Hindlimb muscle (tissue), 1 donor: ENCODE data around the gene BRAT1. TPM values are rescaled to one million over a fixed set of nuclear protein-coding genes. Genes with fewer than 3 reads are reported as not detected.
A peak's percentile ranks its signal among the peaks of the same experiment; 100 is the strongest.

Experiments used
- DNase-seq: peaks from one replicate; pipeline ENCODE4 v3.0.0-alpha.2; 2013
- polyA plus RNA-seq: library from polyadenylated mRNA; unstranded; fragments of 120-200 nt; gene quantifications from one replicate; pipeline ENCODE4 v1.2.1, GENCODE V29; 2013; ENCODE audit not compliant: insufficient read length

BRAT1 gene
- polyA plus RNA-seq, 1 donor: 25.9 TPM

DNA sequence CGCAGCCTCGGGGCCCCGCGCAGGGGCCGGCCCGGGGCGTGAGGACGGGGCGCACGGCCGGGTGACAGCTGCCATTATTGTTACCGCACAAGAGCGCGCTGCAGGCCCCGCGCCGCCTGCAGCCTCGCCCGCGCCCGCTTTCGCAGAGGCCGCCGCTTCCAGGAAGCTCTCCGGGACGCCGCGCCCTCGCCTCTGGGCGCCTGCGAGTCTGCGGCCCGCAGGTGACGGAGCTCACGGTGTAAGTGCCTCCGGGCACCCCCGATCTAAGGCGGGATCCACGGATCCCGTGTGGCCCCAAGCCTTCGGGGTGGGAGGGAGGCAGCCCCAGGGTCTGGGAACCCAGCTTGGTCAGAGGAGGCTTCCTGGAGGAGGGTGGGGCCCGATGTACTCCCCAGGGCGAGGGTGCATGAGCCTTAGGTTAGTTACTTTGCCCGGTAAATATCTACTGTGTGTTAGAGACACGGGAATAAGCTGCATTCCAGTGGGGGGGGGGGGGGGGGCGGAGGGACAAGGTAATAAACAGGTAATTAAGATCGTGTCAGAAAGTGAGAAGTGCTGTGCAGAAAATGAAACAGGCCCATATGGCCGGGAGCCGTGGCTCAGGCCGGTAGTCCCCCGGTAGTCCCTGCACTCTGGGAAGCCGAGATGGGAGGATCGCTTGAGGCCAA, 4.1 kb upstream of the BRAT1 start:
- DNase-seq: no peak

DNA sequence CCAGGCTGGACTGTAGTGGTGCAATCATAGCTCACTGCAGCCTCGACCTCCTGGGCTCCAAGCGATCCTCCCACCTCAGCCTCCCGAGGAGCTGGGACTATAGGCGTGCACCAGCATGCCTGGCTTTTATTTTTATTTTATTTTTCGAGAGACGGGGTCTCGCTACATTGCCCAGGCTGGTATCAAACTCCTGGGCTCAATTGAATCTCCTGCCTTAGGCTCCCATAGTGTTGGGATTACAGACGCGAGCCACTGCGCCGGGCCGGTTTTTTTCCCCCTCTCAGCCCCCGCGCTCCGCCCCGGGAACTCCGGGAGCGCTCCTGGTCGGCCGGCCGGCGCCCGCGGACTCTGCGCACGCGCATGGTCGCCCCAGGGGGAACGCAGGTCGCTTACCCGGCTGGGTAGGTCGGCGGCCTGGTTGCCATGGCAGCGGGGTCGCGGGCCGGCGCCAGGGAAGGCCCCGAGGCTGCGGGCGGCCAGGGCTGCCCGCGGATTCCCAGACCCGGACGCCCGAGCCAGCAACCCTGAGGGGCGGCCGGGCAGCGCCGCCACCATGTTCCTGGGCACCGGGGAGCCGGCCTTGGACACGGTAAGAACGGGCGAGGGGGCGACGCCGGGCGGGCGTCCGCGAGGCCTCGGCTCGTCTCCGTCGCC, 3.4 kb upstream of the BRAT1 start, which contains the start of gene IQCE:
TSS of gene IQCE (plus strand) at position 351 of the 654 bp plus-strand sequence. CDS start at position 554, 203 bp downstream.
- DNase-seq: peak; percentile 90

DNA sequence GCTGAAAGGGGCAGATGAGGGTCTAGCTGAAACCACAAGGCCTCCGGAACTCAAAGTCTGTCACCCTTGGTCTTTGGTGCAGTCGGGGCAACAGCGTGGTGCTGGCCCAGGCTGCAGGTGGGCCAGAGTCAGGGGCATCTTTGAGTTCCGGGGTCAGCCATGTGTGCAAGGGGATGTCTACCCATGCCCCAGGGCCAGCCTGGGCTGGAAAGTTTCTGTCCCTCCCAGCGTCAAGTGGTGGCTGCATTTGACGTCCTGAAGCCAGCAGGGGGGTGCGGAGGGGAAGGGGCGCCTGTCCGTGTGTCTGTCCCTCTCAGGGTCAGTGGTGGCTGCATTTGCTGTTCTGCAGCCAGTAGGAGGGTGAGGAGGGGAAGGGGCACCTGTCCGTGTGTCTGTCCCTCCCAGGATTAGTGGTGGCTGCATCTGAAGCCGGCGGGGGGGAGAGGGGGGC, 638 bp downstream of the BRAT1 start:
- DNase-seq: no peak

DNA sequence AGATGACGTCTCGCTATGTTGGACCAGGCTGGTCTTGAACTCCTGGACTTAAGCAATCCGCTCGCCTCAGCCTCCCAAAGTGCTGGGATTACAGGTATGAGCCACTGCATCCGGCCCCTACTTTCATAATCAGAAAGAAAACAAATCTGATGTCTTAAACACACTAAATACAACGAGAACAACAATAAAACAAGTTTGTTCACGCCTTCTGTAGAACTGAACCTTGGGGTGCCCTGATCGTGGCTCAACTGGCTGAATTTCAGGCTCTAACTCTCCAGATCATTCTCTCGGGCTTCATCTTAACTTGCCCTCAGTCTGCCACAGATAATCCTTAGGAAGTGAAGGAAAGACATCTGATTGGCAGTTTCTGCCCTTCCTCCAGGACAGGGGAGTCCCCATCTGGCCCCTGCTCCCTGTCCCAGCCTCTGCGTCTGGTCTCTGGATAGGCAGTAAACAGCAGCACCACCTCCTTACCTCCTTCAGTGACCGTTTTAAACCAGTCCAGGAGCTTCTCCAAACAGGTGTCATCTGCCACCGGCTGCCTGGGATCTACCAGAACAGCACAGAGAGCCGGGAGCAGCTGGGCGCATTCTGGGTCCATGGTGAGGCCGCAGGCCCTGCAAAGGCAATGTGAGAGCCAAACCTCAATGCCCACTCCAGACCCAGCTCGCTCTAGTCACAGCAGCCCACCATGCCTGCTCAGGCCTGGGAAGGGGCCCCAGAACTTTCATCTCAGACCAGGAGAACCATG, 1.3 kb downstream of the BRAT1 start:
- no peak for DNase-seq

DNA sequence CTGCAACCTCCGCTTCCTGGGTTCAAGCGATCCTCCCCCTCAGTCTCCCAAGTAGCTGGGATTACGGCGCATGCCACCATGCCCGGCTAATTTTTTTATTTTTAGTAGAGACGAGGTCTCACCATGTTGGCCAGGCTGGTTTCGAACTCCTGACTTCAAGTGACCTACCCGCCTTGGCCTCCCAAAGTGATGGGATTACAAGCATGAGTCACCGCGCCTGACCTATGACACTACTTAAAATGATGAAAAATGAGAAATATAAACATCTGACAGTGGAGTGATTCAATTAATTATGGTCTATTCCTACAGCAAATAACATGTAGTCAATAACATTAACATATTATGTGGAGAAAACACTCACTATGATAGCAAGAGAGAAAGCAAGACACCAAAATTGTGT, 2.2 kb downstream of the BRAT1 start:
- no peak for DNase-seq

DNA sequence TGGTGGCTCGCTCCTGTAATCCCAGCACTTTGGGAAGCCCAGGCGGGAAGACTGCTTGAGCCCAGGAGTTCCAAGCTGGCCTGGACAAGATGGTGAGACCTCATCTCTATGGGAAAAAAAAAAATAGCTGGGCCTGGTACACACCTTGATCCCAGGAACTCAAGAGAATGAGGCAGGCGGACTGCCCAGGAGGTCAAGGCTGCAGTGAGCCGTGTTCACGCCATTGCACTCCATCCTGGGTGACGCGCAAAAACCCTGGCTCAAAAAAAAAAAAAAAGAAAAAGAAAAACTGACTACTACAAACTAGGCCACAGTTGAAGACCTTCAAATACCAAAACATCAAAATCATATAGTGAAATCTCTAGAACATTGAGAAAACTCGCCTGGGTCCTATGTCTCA, 3.9 kb downstream of the BRAT1 start:
- DNase-seq: no peak

DNA sequence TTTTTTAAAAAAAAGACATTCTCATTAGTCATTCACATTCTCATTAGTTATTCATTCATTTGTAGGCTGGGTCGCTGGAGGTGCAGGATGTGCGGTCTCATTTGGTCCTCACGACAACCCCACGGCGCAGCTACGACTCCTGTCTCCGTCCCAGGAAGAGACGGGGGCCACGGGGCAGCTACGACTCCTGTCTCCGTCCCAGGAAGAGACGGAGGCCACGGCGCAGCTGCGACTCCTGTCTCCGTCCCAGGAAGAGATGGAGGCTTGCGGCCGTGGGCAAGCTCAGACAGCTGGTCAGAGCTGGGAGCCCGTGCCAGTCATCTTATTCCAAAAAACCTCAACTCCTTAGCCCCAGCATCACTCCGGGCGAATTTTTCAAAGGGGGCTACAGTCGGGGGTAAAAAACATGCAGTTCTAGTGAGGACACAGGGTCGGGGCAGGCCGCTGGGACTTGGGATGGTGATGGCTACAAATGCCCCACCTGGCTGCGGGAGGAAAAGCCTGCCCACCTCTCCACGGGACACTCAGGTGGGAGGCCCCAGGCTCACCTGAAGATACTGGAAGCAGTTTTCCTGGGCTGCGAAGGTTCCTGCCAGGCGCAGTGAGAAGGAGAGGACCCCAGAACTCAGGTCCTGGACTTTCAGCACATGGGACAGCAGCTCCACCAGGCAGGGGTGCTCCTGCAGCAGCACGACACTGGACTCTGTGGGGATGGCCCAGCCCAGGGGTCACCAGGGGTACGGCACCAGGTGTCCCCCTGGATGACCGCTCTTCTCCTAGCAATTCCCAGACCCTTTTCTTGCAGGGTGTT, 8.3 kb downstream of the BRAT1 start:
- no peak for DNase-seq

DNA sequence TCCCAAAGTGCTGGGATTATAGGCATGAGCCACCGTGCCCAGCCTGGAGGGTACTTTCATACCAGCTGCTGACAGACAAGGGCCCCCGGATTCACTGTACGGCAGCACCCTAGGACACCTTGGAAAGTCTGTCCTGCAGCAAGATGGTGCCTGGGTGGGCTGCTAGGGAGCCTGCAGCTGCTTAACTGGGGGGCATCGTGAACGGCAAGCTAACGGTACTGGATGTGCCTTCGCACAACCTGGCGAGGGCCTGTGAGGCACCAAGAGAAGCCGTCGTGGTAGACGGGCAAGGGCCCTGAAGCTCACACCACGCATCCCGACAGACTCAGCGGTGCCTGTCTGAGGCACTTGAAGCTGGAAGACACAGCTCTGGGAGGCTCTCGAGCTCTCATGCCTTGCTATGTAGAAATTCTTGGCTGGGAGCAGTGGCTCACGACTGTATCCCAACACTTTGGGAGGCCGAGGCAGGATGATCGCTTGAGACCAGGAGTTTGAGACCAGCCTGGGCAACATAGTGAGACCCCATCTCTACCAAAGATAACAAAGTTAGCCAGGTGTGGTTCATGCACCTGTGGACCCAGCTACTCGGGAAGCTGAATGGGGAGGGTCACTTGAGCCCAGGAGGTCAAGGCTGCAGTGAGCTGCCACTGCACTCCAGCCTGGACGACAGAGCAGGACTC, 9.4 kb downstream of the BRAT1 start:
- no peak for DNase-seq

DNA sequence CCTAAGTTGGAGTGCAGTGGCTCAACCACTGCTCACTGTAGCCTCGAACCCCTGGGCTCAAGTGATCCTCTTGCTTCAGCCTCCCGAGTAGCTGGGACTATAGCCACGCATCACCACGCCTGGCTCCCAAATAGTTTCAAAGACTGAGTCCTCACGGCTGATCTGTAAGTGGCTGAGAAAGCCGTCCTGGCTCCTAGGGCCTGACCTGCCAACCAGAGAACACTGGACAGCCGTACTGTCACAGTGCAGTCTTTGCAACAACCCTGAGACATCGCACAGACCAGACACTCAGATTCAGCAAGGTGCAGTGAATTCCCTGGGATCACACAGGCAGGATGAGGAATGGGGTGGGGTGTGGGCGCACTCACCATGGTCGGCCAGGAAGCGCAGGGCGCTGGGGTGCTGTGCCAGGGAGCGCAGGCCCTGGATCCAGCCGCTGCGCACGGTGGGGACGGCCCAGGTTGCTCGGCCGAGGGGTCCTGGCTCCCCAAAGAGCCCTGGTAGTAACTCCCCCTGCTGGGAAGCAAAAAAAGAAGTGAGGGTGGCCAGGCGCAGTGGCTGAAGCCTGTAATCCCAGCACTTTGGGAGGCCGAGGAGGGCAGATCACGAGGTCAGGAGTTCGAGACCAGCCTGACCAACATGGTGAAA, 10.7 kb downstream of the BRAT1 start:
- DNase-seq: no peak

DNA sequence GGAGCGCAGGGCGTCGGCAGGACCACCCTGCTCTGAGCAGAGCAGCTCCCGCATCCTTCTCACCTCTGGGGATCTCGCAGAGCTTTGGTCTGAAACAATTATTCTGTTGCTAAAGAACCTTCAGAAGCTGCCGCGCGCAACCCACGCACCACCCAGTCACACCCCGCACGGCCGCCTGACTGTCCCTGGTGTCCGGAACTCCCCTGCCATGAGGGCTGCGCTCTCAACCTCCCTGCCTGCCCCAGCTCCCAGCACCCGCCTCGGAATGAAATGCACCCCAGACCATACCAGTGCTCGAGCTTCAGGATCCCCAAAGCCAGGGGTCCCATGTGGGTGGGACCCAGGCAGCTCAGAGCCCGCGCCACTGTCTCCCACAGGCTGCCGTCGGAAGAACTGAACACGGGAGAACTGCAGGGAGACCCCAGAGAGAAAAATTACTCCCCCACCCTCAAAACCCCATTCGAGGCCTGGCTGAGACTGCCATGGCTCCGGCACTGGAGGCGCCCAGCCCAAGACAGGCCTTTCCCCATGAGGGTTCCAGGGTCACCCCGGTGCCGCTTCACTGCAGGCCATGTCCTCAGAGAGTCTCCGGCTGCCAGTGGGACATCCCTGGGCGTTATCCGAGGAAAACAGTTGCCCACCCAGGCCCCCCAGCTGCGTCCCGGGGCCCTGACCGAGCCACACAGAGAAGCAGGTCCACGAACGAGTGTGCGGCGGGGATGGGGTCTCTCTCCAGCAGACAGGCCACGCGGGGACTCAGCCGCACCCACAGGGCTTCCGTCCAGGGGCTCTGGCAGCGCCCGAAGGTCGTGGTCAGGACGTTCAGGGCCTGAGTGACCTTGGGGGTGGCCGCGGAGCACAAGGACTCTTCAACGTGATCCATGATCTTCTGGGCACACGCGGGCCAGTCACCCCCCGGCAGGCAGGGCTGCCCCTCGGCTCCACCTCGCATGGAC, 12.1 kb downstream of the BRAT1 start:
- no peak for DNase-seq

DNA sequence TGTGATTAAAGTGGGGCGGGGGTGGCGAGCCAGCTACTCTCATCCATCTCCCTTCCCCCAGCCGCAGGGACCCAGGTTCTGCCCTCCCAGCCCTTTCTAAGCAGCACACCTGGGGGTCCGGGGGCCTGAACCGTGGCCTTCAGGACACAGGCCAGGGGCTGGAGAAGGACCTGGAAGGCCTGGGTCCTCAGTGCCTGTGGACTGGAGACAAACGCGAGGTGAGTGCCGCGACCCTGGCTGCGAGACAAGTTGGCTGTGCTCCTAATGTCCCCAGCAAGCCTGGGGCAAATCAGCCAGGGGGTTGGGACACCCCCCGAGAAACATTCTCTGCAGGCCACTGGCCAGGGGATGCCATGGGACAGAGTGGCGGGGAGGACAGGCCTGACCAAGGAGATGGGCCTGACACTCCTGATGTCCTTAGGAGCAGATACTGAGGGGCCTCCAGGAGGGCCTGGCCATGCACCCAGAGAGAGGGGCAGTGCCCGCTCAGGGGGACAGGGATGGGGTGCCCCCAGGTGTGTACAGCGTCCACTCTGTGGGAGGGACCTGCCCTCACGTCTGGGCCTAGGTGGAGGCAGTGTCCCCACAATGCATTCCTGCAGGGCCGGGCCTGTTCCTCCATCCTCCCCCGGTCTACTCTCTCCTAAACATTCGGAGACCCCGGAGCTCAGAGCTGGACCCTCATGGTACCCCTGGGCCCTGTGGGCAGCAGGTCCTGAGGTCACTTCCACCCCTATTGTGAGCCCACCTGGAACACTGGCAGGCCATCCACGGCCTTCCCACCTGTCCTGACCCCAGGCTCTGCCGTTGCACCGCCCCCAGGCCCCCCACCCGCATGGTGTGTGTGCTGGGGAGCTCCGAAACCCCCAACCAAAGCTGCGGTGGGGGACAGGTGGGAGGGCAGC, 13.1 kb downstream of the BRAT1 start:
- no peak for DNase-seq

DNA sequence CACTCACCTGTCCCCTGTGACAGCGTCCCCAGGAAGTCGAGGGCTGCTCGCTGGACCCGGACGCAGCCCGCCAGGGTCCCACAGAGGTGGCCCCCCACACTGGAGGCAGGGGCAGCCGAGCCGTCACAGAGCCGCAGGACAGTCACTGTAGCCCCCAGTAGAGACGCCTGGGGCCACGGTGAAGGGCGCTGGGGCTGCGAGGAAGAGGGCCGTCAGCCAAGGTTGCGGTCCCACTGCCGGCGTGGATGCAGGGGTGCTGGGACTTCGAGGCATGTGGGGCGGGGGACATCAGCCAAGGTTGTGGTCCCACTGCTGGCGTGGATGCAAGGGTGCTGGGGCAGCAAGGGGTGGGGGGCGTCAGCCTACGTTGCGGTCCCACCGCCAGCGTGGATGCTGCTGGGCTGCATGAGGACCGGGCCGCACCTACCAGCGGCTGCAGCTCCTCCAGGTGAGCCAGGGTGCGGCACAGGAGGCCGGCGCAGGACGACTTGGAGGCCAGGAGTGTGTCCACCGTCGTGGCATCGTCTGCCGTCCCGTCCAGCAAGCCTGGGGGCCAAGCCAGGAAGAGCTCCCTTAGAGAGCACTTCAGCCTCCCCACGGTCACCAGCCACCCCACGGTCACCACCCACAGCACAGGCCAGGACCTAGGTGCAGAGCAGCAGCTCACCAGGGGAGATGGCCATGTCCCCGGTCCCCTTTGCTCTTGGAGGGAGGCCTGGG, 13.9 kb downstream of the BRAT1 start:
- no peak for DNase-seq

DNA sequence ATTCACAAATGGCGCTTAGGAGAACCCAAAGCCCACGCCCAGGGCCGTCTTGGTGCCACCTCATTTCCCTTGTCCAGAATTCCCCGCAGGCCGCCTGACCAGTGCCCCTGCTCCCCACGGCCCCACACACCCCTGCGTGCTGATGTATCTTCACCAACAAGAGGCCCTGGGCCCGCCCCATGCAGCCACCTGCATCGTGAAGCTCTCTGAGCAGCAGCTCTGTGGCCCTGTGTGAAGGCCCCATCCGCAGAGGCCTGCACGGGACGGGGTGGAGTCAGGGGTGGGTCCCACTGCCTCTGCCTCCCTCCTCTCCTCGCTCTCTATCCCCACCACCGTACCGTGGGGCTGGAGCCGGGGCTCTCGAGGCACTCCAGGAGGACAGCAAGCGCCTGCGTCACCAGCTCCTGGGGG, 14.7 kb downstream of the BRAT1 start:
- DNase-seq: no peak

DNA sequence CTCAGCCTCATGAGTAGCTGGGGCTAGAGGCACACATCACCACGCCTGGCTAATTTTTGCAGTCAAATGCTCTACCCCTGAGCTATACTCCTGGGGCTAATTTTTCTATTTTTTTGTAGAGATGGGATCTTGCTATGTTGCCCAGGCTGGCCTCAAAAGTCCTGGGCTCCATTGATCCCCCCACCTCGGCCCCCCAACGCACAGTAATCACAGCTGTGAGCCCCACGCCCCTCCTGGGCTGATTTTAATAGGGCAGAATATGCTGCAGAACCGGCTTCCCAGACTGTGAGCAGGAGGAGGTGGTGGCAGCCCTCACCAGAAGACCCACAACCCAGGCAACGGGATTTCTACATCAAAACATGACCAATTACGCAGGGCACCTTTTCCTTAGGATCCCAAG, 15.2 kb downstream of the BRAT1 start:
- DNase-seq: no peak

DNA sequence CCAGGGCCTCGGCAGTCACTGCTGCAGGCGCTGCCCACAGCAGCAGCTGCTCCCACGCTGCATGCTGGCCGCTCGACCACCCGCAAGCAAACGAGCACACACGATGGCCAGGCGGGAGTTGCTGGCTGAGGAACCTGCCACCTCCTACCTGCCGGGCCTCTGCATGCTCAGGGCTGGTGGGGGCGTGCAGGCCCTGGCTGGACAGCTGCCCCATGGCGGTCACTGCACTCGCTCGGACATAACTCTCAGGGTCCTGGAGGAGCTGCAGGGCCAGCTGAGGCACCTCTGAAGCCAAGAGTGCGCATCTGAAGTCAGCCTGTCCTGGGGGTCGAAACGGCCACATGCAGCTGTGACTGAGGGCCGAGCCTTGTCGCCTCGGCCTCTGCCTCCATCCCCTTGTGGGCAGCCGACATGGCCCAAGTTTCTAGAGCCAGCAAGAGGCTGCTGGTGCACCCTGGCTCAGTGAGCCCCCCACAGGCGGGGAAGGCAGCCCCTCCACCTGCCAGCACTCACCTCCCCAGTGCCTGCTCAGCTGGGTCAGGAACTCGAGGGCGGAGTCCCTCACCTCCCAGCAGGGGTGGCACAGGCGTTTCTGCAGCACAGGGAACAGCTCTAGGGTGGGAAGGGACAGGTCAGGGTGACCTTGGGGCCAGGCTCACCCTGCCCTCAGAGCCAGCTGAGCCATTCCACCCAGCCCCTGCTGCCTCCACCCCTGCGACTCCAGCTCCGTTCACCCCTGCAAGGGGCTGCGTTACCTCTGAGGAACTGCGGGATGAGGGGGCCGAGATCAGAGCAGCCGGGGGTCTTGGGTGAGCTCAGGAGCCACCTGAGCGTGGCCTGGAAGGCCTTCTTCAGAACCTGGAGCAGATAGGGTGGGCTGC, 16.1 kb downstream of the BRAT1 start:
- no peak for DNase-seq

DNA sequence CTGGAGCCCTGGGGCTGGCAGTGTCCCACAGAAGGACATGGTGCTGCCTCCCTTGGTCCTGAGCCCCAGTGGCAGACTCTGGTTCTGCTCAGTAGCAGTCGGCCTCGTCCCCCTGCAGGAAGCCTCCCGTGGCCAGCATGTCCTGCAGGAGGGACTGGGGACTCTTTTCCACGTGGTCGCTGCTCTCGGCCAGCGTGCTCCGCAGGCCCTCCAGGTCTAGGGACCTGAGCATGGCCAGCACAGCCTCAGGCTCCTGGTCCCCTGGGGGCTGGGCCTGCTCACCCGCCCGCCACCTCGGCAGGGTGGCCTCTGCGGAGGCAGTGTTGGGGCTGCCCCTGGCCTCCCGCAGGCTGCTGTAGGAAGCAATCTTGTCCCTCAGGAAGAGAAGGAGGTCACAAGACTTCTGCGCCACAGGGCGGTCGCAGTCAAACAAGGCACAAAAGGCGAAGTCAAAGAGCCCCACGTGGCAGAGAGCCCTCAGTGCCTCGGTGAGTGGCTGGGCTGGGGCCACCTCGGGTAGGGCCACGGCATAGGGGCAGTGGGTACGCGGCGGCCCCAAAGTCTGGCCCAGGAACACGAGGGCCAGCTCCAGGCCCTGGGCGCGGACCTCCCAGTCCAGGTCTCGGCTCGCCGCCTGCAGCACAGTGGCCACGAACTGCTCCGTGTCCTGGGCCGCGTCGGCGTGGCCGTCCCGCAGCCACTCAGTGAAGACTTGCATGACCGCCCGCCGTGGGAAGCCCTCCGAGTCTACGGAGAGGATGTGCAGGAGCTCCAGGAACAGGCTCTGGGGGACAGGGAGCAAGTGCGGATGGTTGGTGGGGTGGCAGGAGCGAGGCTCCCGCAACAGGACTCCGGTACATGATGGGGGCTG, 17.1 kb downstream of the BRAT1 start:
- no peak for DNase-seq
